ENCODE results near the gene ULK3.

DNA sequence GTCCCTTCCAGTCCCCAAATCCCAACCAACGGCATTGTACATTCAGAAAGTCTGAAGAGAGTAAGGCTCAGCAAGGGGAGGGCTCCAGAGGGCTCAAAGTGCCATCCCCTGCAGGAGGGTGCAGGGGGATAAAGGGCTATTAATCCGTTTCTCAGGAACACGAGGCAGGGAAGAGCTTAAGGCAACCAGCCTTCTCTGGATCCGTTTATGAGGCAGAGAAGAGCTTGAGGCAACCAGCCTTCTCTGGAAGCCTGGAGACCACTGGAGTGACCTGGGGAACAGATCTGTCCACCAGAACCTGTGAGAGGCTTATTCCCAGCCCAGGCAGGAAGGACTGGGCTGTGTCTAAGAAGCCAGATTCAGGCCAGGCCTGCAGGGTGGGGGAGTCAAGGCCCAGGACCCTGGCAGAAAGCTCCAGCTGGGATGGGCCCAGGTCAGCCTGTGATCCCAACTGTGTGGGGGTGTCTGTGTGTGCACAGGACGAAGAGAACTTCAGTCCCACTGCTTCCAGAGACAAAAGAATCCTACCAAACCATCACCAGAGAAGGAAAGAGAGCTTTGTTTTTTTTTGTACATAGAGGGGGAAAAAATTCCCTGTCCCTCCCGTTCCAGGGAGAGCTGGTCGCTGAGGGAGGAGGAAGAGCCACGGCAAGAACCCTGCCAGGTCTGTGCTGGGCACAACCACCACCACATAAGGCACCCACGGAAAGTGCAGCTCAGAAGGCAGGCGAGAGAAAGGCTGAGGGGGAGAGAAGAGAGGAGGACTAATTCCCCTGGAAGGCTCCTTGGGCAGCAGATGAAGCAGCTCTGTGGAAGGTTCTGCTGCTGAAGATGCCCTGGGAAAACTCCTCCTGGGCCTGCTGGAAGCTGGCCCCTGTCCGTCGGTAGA is 1.6 kb upstream of the ULK3 start:
- TF ChIP-seq EZH2 (IDR thresholded peaks at IDR 0.05; ENCODE audit: borderline replicate concordance, low read depth, low read length, severe bottlenecking) (no peak), JUN (IDR thresholded peaks at IDR 0.05; ENCODE audit: borderline replicate concordance, insufficient read depth, insufficient read length, low read depth) (no peak)
- TF ChIP-seq, protein P1, sequence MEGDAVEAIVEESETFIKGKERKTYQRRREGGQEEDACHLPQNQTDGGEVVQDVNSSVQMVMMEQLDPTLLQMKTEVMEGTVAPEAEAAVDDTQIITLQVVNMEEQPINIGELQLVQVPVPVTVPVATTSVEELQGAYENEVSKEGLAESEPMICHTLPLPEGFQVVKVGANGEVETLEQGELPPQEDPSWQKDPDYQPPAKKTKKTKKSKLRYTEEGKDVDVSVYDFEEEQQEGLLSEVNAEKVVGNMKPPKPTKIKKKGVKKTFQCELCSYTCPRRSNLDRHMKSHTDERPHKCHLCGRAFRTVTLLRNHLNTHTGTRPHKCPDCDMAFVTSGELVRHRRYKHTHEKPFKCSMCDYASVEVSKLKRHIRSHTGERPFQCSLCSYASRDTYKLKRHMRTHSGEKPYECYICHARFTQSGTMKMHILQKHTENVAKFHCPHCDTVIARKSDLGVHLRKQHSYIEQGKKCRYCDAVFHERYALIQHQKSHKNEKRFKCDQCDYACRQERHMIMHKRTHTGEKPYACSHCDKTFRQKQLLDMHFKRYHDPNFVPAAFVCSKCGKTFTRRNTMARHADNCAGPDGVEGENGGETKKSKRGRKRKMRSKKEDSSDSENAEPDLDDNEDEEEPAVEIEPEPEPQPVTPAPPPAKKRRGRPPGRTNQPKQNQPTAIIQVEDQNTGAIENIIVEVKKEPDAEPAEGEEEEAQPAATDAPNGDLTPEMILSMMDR (IDR thresholded peaks at IDR 0.05; ENCODE audit: extremely low read depth in 1 of 2, insufficient read depth in 1 of 2, low read depth in 1 of 2, low read length in 2 of 2), result no peak

Data from endothelial cell of umbilical vein (primary cell).